Left cardiac atrium (tissue), 4 donors: ENCODE measurements around the gene IRX4. TPM values are rescaled to one million over a fixed set of nuclear protein-coding genes. Genes with fewer than 3 reads are reported as not detected.
A peak's percentile ranks its signal among the peaks of the same experiment; 100 is the strongest.

Experiments used
- ATAC-seq, 2 donors: fragments of 200-7000 bp; cut with Tn5 transposase; one replicate each; pipeline ENCODE4 v1.9.1; 2020; ENCODE audit warnings: mild to moderate bottlenecking in 2 of 2, moderate library complexity in 2 of 2
- DNase-seq: peaks from one replicate; pipeline ENCODE4 v3.0.0-alpha.2; 2020
- intact Hi-C, 2 donors: fragments of 100-400 bp; cut with DNase I; formaldehyde crosslinking; loops; one replicate each; pipeline versions ENCODE4 v1.14.1 to v1.15.1; 2022 to 2023
- total RNA-seq, 2 donors: library from RNA; stranded (reverse); fragmentation: NEBNext Ultra II Directional; extraction: Animal tissue kit (Norgen Biotek cat#: 25700); gene quantifications; one replicate each; pipeline ENCODE4 v1.2.1, GENCODE V29; 2021
- donor health status: DM: no; HTN: yes; CAD: no.
- donor health status: DM: no; HTN: yes; CAD: no; lungs with severe emphysema.
- donor health status: DM: yes; HTN: yes; CAD: no.
- donor health status: Dilated cardiomyopathy.

IRX4 gene
- total RNA-seq, 2 donors from 2014 or later, result 0.18 to 0.50 TPM

- ATAC-seq, result no peak
- intact Hi-C loops, result no loop called here
- DNase-seq, result no peak
Measured at GRCh38 chr5:1883925-1884677, 1.4 kb upstream of the IRX4 start.

DNA sequence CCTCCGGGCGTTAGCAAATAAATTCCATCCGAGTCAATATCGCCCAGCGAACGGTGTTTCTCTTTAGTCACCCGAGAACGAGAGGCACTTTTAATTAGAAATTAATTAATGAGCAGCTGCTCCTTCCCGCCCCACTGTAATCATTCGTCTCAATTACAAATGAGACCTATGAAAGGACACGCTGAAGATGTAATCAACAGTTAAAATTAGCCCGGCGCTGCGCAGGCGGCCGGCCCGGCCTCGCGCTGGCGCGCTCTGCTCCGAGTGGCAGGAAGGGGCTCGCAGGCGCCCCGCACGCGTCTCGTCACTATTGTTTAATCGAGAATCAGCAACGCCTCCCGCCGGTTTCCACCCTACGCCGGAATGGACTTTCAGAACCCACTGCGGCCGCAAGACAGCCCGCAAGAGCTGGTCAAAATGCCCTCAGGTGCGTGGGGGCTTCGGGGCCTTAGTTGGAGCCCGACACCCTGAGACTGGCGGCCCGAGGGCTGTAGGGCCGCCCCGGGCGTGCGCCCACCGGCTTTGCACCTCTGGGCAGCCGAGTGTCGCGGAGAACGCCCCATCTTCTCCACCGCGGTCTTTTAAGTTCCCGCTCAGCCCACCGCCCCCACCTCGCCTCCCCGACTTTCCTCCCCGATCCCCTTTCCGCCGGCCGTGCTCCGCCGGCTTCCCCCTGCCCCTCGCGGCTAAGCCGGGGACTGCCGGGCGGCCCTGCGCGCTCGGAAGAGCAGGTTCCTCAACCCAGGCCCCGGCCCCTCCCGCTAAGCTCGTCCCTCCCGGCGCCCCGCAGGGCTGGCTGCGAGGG, 597 bp upstream of the IRX4 start:
- DNase-seq, result peak; percentile 25
- peak; percentile 43 to 55 for ATAC-seq
- intact Hi-C loops, result no loop called here

DNA sequence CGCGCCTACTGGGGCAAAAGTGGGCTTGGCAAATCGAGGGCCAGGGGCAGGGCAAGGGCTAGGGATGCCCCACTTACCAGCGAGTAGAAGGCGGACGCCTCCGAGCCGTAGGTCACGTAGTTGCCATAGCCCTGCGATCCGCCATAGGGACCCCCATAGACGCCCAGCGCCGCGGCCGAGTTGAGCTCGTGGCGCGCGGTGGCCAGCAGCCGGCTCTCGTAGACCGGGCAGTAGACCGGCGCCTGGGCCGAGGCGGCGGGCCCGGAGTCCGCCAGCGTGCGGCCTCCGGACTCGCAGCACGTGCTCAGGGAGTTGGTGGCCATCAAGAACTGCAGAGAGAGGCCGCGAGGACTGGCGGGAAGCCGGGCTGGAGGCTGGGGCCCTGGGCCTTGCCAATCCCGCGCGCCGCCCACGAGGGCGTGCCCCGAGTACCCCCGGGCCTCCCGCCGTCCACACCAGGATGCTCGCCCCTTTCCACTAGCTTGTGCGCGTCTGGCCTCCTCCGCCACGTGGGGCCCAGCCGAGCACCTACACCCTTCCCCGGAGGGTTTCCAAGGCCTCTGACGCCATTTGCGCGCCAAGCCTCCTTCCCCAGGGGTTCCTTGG, 891 bp downstream of the IRX4 start:
- no peak for DNase-seq

GRCh38 chr5:1881098-1881572, 1.6 kb downstream of the IRX4 start:
- ATAC-seq, result no peak
- no peak for DNase-seq
- intact Hi-C loops, result no loop called here

More for the DNA sequence above, 891 bp downstream of the IRX4 start:
- no peak for ATAC-seq
- intact Hi-C loops, result no loop called here

DNA sequence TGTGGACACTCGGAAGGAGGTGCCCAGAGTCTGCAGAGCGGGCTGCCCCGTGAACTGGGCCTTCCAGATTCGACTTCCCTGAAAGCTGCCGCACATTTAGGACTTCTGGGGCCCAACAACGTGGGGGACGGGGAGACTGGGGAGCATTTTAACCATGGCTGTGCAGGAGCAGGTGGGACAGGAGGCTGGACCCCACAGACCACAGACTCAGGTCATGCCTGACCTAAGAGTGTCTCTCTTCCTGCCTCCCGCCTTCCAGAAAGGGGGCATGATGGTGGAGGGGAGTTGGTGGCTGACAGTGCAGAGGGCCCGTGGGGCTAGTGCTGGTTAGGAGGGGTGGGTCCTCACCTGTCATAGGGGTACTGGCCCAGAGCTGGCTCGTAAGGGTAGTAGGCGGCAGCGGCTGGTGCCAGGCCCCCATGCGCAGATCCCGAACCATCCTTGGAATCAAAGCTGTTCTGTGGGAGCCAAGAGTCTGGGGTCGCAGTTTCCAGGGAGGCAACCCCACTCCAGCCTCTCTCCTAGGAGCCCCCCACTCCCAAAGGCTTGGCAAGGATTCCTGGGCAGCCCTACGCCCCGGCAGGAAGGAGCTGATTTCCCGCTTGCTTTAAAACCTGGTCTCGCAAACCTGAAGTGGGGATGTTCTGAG, 2.2 kb downstream of the IRX4 start:
- intact Hi-C loops, result no loop called here
- DNase-seq (no peak), ATAC-seq (no peak)

DNA sequence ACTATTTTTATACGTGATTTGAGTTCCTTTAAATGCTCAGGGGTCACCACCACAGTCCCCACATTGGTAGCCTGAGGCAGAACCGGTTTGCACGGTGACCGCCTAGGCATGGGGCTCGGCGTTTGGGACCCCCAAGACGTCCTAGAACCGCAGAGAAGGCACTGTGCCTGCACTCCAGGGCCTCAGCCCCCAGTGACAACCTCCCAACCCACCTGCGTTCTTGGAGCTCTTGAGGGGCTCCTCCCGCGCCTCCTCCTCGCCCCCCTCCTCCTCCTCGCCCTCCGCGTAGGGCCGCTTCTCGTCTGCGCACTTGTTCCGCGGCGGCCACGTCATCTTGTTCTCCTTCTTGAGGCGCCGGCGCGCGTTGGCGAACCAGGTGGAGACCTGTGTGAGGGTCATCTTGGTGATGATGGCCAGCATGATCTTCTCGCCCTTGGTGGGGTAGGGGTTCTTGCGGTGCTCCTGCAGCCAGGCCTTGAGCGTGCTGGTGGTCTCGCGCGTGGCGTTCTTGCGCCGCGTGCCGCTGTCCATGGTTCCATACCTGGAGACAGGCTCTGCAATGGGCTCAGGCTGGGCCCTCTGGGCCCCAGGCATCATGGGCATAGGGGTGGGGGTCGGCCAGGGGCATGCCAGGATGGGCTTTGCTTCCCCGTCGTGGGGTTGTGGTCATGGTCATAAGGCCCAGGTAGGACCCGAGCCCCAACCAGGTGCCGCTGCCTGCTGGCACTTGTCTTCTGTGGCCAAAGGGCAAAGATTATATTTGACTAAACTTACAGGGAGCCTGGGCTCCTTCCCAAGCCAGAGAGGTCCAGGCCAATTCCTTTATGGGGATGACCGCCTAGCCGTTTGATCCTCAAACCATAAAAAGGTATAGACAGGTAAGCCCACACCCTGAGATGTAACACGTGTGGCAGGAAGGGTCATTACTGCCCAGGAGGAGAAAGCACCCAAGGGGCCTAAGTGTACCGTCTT, 3.1 kb downstream of the IRX4 start:
- ATAC-seq, result no peak
- intact Hi-C loops, result no loop called here
- DNase-seq, result no peak

GRCh38 chr5:1878050-1878849, 4.5 kb downstream of the IRX4 start:
- intact Hi-C loops, result no loop called here
- DNase-seq (no peak), ATAC-seq (no peak)

DNA sequence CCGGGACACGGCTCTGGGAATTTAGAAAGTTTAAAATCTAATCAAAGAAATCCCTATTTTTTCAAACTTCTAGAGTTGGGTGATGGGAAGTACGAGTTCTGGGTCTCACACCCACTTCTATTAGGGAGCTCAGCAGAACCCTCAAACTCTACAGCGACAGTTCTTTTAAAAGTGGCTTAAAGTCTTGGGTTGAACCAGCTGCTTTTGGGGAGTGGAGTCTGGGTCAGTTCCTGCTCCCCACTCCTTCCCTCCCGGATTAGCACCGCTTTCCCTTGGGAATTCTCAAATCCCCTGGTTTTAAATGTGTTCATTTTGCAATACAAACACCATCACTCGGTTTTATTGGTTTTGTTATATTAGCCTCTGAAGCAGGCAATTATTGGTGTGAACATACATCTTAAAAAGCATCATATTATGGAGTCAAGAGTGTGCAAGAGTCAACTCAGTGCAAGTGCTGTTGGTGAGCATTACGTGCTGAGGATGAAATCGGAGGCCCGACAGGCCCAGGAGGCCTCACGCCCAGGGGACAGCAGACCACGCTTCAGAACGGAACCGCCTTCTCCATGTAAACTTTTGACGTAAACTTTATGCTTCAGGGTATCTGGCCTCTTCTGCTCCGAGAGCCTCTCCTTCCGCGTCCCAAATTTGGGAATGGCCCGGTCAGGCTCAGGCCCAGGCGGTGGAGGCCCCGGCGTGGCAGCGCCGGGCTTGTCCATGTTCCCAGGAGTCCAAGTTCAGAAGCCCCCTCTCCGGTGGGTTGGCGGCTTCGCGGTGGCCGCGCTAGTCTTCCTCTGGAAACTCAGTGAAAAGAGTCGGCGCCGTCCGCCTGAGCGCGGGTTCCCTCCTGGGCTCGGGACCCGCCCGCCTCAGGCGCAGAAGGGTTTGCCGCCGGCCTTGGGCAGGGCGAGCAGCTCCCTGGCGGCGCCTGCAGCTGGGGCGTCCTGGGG, 5.3 kb downstream of the IRX4 start:
- ATAC-seq, result no peak
- DNase-seq, result no peak
- intact Hi-C loops, result no loop called here

DNA sequence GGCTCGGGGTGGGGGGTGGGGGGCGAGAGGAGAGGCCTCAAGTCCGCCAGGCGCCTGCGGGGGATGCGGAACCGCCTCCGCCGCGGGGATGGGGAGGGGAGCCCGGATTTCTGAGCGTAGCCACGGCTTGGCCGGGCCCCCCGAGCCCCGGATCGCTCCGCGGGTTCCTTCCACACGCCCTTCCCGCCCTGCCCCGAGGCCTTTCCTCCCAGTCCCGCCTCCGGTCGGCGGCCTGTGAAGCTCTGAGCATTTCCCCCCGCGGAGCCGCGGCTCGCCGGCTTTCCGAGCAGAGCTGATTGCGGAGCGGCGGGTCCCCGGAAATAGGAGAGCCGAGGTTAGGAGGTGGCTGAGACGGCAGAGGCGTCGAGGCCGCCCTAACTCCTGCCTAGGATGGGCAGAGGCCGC, 6.1 kb downstream of the IRX4 start:
- intact Hi-C loops, result no loop called here
- no peak for DNase-seq

GRCh38 chr5:1875843-1876659, 6.7 kb downstream of the IRX4 start:
- intact Hi-C loops, result no loop called here
- ATAC-seq, result no peak
- DNase-seq, result no peak

More for the DNA sequence above, 6.1 kb downstream of the IRX4 start:
- no peak for ATAC-seq

DNA sequence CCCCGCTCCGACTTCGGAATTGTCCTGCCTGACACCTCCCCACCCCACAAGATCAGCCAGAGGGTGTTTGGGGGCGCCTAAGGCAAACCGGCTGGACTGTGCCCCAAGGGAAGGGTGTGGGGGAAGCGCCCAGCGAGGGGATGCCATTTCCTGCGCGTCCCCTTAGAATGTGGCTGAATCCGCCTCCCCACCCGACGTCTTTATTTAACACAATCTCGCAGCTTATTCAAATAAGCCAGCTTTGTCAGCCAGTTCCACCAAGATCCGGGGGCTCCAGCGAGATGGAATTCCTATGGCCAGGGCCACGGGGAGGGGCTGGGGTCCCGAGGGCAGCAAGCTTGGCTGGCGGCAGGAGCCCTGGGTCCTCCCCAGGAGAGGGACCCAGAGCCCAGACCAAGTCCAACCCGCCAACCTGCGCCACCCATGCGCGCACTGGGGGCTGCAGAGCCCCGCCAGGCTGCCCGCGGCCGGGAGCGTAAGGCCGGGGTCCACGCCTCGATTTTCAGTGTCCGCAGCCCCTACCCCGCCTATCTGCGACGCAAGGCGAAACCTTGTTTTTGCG, 7.4 kb downstream of the IRX4 start:
- intact Hi-C loops, result no loop called here
- DNase-seq (no peak), ATAC-seq (no peak)

DNA sequence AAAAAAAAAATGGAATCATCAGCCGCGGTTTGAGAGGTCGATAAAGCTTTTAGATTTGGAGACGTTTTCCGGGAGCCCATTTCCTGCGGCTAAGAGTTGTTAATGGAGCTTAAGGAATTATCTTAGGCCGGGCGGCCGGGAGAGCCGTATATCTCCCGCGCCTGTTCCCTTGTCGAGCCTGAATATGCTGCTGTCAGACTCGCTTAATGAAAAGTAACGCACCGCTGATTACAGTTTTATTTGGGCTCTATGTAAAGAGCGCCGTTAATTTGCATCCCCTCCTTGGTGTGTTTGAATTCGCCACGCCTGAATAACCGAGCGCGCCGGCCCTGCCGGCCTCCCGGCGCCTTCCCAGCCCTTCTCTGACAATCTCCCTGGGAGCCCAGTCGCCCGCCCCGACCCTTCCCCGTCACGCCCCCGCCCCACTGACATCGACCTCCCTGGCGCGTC, 7.9 kb downstream of the IRX4 start:
- ATAC-seq, result no peak
- intact Hi-C loops, result no loop called here
- DNase-seq, result no peak

- no peak for DNase-seq
- intact Hi-C loops, result no loop called here
- ATAC-seq, result no peak
Measured at GRCh38 chr5:1874348-1874747, 8.4 kb downstream of the IRX4 start.

DNA sequence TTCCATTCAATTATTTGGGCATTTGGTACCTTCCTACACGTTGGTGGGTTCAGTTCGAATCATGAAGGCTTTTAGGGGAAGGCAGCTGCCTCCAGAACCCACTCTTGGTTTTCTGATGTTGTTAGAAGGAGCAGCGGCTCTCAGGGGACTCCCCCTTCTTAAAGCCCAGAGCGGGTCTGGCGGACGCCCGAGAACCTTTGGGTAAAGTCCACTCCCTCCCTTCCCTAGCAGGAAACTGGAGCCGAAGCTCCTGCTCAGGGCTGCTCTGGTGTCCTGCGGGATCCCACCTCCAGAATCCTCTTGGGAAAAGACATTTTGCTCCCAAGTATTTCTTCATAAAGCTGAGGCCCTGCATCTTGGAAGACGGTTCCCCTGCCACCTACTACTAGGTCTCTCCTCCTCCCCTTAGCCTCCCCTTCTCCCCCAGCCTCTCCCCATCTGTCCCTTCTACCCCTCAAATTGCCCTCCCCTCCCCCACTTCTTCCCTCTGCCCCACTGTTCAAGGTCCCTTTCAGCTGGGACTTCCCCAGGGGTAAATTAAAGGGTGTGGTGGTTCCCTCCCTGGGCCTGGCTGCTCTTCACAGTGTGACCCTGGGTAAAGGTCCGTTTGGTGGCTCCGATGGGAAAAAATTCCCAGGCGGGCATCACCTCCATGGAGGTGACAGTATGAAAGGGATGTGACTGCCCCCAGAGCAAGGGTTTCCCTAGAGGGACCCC, 9.3 kb downstream of the IRX4 start:
- DNase-seq (no peak), ATAC-seq (no peak)
- intact Hi-C loops, result no loop called here

DNA sequence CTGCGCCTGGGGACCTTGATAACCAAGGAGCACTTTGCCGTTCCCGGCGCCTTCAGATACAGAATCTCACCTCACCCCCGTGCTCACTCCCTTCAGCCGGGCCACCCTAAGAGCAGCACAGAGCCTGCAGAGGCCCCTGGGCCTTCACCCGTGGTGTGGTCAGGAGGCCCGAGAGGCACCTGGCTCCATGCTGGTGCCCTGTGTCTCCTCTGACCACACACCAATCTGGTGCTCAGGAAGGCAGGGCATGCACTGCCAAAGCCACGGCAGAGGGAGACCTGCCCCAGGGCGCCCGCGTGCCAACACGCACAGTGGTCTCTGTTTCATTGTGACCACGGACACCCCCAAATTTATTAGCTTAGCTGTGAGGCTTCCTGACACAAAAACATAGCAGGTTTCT, 11.3 kb downstream of the IRX4 start:
- intact Hi-C loops, result no loop called here
- ATAC-seq (no peak), DNase-seq (no peak)
